ENCODE results near the gene TMEM242.

DNA sequence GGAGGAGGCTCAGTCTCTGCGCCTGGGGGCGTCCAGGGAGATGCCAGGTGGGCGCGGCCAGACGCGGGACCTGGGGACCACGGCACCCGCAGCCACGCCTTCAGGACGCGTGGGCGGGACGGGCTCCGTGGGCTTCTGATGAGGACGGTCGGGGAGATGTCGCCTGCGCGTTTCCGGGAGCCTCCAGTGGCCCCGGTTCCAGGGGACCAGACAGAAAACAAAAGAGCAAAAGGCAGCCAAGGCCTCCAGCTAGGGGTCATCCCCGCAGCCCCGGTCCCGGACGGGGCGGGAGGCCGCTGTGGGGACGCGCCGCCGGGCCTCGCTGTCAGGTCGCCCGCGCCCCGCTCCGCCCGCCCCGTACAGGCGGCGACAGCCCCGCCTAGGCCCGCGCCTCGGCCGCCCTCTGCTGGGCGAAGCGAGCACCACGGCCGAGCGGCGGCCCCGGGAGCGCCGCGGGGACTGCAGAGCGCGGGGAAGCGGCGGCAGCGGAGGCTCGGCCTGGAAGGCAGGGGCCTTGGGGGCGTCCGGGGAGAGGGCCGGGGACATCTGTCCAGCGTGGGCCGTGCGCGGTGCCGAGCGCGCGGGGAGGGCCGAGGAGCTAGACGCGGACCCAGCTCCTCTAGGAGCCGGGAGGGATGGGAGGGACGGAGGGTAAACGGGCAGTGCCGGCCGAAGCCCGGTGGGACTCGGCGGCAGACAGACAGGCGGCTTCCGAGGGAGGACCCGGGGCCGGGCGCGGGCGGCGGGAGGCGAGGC lies 48.7 kb downstream of the TMEM242 start:
- TF ChIP-seq, protein P1, sequence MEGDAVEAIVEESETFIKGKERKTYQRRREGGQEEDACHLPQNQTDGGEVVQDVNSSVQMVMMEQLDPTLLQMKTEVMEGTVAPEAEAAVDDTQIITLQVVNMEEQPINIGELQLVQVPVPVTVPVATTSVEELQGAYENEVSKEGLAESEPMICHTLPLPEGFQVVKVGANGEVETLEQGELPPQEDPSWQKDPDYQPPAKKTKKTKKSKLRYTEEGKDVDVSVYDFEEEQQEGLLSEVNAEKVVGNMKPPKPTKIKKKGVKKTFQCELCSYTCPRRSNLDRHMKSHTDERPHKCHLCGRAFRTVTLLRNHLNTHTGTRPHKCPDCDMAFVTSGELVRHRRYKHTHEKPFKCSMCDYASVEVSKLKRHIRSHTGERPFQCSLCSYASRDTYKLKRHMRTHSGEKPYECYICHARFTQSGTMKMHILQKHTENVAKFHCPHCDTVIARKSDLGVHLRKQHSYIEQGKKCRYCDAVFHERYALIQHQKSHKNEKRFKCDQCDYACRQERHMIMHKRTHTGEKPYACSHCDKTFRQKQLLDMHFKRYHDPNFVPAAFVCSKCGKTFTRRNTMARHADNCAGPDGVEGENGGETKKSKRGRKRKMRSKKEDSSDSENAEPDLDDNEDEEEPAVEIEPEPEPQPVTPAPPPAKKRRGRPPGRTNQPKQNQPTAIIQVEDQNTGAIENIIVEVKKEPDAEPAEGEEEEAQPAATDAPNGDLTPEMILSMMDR (IDR thresholded peaks at IDR 0.05) = peak; percentile 11 to 78 (median 74)
- TF ChIP-seq EP300 (IDR thresholded peaks at IDR 0.05; ENCODE audit: low read depth) (no peak), POLR2A (IDR thresholded peaks at IDR 0.05) (peak; percentile 14)
